ENCODE measurements around the gene SLC12A5. TPM values are rescaled to one million over a fixed set of nuclear protein-coding genes. Genes with fewer than 3 reads are reported as not detected.

The SLC12A5 gene
- total RNA-seq, 2 donors from 2014 or later = 0.61 TPM; not detected in 1

GRCh38 chr20:46028110-46028509, 905 bp upstream of the SLC12A5 start:
- no peaks in the 10 kb centered on the region for H3K9me3 Mint-ChIP-seq
- ATAC-seq (replicated peaks) = no peak
- H3K27ac Mint-ChIP-seq = no peak overlapping the region
- peaks cover 43% of the 10 kb centered on the region for H3K27me3 Mint-ChIP-seq
- H3K4me3 Mint-ChIP-seq = no peak overlapping the region
- H3K36me3 Mint-ChIP-seq (ENCODE audit: low read depth) = no peaks in the 10 kb centered on the region
- H3K4me1 Mint-ChIP-seq = no peaks in the 10 kb centered on the region

- peaks cover 42% of the 10 kb centered on the region for H3K27me3 Mint-ChIP-seq
- H3K36me3 Mint-ChIP-seq (ENCODE audit: low read depth) = no peaks in the 10 kb centered on the region
- H3K9me3 Mint-ChIP-seq = no peaks in the 10 kb centered on the region
- H3K27ac Mint-ChIP-seq = no peak overlapping the region
- peaks cover 4% of the 10 kb centered on the region for H3K4me1 Mint-ChIP-seq
- H3K4me3 Mint-ChIP-seq = no peak overlapping the region
- ATAC-seq (replicated peaks) = no peak
These were observed 1.4 kb downstream of the SLC12A5 start for GRCh38 chr20:46030284-46031013.

- ATAC-seq (replicated peaks) = no peak
- H3K27me3 Mint-ChIP-seq = peaks cover 41% of the 10 kb centered on the region
- H3K4me1 Mint-ChIP-seq = peaks cover 4% of the 10 kb centered on the region
- H3K36me3 Mint-ChIP-seq (ENCODE audit: low read depth) = no peaks in the 10 kb centered on the region
- H3K9me3 Mint-ChIP-seq = no peaks in the 10 kb centered on the region
- no peak overlapping the region for H3K4me3 Mint-ChIP-seq
- H3K27ac Mint-ChIP-seq = no peak overlapping the region
These were observed 2.1 kb downstream of the SLC12A5 start for GRCh38 chr20:46031014-46031569.

- no peak for ATAC-seq (replicated peaks)
- Mint-ChIP-seq H3K27ac (no peak overlapping the region), H3K36me3 (ENCODE audit: low read depth) (no peaks in the 10 kb centered on the region), H3K9me3 (no peaks in the 10 kb centered on the region), H3K4me1 (peaks cover 4% of the 10 kb centered on the region), H3K4me3 (no peak overlapping the region), H3K27me3 (peaks cover 41% of the 10 kb centered on the region)
These were observed 2.8 kb downstream of the SLC12A5 start for GRCh38 chr20:46031701-46032254.

- H3K4me3 Mint-ChIP-seq = no peak overlapping the region
- peaks cover 4% of the 10 kb centered on the region for H3K4me1 Mint-ChIP-seq
- no peaks in the 10 kb centered on the region for H3K9me3 Mint-ChIP-seq
- H3K27ac Mint-ChIP-seq = no peak overlapping the region
- H3K27me3 Mint-ChIP-seq = peaks cover 37% of the 10 kb centered on the region
- H3K36me3 Mint-ChIP-seq (ENCODE audit: low read depth) = no peaks in the 10 kb centered on the region
- ATAC-seq (replicated peaks) = no peak
These were observed 5.0 kb downstream of the SLC12A5 start for GRCh38 chr20:46034039-46034438.

GRCh38 chr20:46035253-46035652, 6.2 kb downstream of the SLC12A5 start:
- ATAC-seq (replicated peaks) = no peak
- Mint-ChIP-seq H3K27ac (no peak overlapping the region), H3K36me3 (ENCODE audit: low read depth) (no peaks in the 10 kb centered on the region), H3K4me1 (peaks cover 4% of the 10 kb centered on the region), H3K4me3 (no peak overlapping the region), H3K27me3 (peaks cover 37% of the 10 kb centered on the region), H3K9me3 (no peaks in the 10 kb centered on the region)

GRCh38 chr20:46035713-46036112, 6.7 kb downstream of the SLC12A5 start:
- Mint-ChIP-seq H3K36me3 (ENCODE audit: low read depth) (no peaks in the 10 kb centered on the region), H3K4me1 (peaks cover 4% of the 10 kb centered on the region), H3K9me3 (no peaks in the 10 kb centered on the region), H3K27me3 (peaks cover 41% of the 10 kb centered on the region), H3K4me3 (no peak overlapping the region), H3K27ac (no peak overlapping the region)
- ATAC-seq (replicated peaks) = no peak

- Mint-ChIP-seq H3K36me3 (ENCODE audit: low read depth) (no peaks in the 10 kb centered on the region), H3K9me3 (no peaks in the 10 kb centered on the region), H3K27ac (no peak overlapping the region), H3K4me1 (peaks cover 4% of the 10 kb centered on the region), H3K4me3 (no peak overlapping the region), H3K27me3 (peaks cover 40% of the 10 kb centered on the region)
- ATAC-seq (replicated peaks) = no peak
These were observed 7.4 kb downstream of the SLC12A5 start for GRCh38 chr20:46036370-46036769.

- peaks cover 5% of the 10 kb centered on the region for H3K9me3 Mint-ChIP-seq
- H3K4me1 Mint-ChIP-seq = peaks cover 4% of the 10 kb centered on the region
- H3K27ac Mint-ChIP-seq = no peak overlapping the region
- H3K27me3 Mint-ChIP-seq = peaks cover 47% of the 10 kb centered on the region
- no peak overlapping the region for H3K4me3 Mint-ChIP-seq
- ATAC-seq (replicated peaks) = no peak
- H3K36me3 Mint-ChIP-seq (ENCODE audit: low read depth) = no peaks in the 10 kb centered on the region
These were observed 8.0 kb downstream of the SLC12A5 start for GRCh38 chr20:46037036-46037435.

- no peak for ATAC-seq (replicated peaks)
- Mint-ChIP-seq H3K9me3 (peaks cover 5% of the 10 kb centered on the region), H3K27me3 (peaks cover 42% of the 10 kb centered on the region), H3K36me3 (ENCODE audit: low read depth) (no peaks in the 10 kb centered on the region), H3K4me3 (no peak overlapping the region), H3K27ac (no peak overlapping the region), H3K4me1 (no peaks in the 10 kb centered on the region)
These were observed 12.0 kb downstream of the SLC12A5 start for GRCh38 chr20:46040902-46041535.

- Mint-ChIP-seq H3K9me3 (peaks cover 5% of the 10 kb centered on the region), H3K27ac (no peak overlapping the region), H3K27me3 (peaks cover 54% of the 10 kb centered on the region), H3K4me3 (no peak overlapping the region), H3K36me3 (ENCODE audit: low read depth) (no peaks in the 10 kb centered on the region), H3K4me1 (no peaks in the 10 kb centered on the region)
- no peak for ATAC-seq (replicated peaks)
These were observed 14.5 kb downstream of the SLC12A5 start for GRCh38 chr20:46043556-46043955.

- H3K27ac Mint-ChIP-seq = no peak overlapping the region
- no peaks in the 10 kb centered on the region for H3K4me1 Mint-ChIP-seq
- no peak for ATAC-seq (replicated peaks)
- no peak overlapping the region for H3K4me3 Mint-ChIP-seq
- no peaks in the 10 kb centered on the region for H3K36me3 Mint-ChIP-seq (ENCODE audit: low read depth)
- H3K9me3 Mint-ChIP-seq = peaks cover 5% of the 10 kb centered on the region
- H3K27me3 Mint-ChIP-seq = peaks cover 59% of the 10 kb centered on the region
These were observed 15.9 kb downstream of the SLC12A5 start for GRCh38 chr20:46044896-46045295.

- peaks cover 49% of the 10 kb centered on the region for H3K27me3 Mint-ChIP-seq
- H3K9me3 Mint-ChIP-seq = peaks cover 2% of the 10 kb centered on the region
- no peak for ATAC-seq (replicated peaks)
- no peaks in the 10 kb centered on the region for H3K4me1 Mint-ChIP-seq
- no peak overlapping the region for H3K4me3 Mint-ChIP-seq
- no peaks in the 10 kb centered on the region for H3K36me3 Mint-ChIP-seq (ENCODE audit: low read depth)
- no peak overlapping the region for H3K27ac Mint-ChIP-seq
These were observed 17.7 kb downstream of the SLC12A5 start for GRCh38 chr20:46046588-46047310.

GRCh38 chr20:46047821-46048220, 18.8 kb downstream of the SLC12A5 start:
- no peak for ATAC-seq (replicated peaks)
- Mint-ChIP-seq H3K27me3 (peaks cover 38% of the 10 kb centered on the region), H3K4me1 (no peaks in the 10 kb centered on the region), H3K27ac (no peak overlapping the region), H3K4me3 (no peak overlapping the region), H3K36me3 (ENCODE audit: low read depth) (no peaks in the 10 kb centered on the region), H3K9me3 (no peaks in the 10 kb centered on the region)

Data from activated T-helper 17 cell treated with anti-CD3 and anti-CD28 coated beads, Interleukin-2, amount 50 U/mL, for 72 hours (primary cell).